LNCaP clone FGC (cell line): ENCODE results near the gene ALG2.
"Not testable (repeated sequence)": the region's sequence is repeated elsewhere in the genome, so short reads cannot be mapped to it uniquely, and the experiment has no call there.

ENCODE experiments used
- DNase-seq: peaks from one replicate; pipeline ENCODE4 v3.0.0-alpha.2; 2011; ENCODE audit warnings: low read depth
- H3K4me3 ChIP-seq: 2 replicates; pipeline ENCODE4 v1.5.1; 2011; ENCODE audit warnings: mild to moderate bottlenecking, low read depth, low read length, control low read depth
- CTCF ChIP-seq: IDR thresholded peaks from 2 replicates; pipeline ENCODE4 v1.5.1; 2012; ENCODE audit warnings: mild to moderate bottlenecking; ENCODE audit not compliant: control insufficient read depth, insufficient read depth; ENCODE audit errors: extremely low read depth

The ALG2 gene

GRCh38 chr9:99197124-99197630, 24.6 kb downstream of the ALG2 start:
- no peak overlapping the region for H3K4me3 ChIP-seq
- no peak for TF ChIP-seq CTCF
- no peak for DNase-seq

- not testable (repeated sequence) for H3K4me3 ChIP-seq, DNase-seq
Observed at GRCh38 chr9:99196484-99196883, 25.3 kb downstream of the ALG2 start.

GRCh38 chr9:99193466-99193821, 28.3 kb downstream of the ALG2 start:
- DNase-seq: no peak

GRCh38 chr9:99192786-99193465, 28.8 kb downstream of the ALG2 start:
- TF ChIP-seq CTCF: no peak
- DNase-seq: no peak
- no peak overlapping the region for H3K4me3 ChIP-seq

More at GRCh38 chr9:99193466-99193821, 28.3 kb downstream of the ALG2 start:
- no peak for TF ChIP-seq CTCF
- H3K4me3 ChIP-seq: no peak overlapping the region

- DNase-seq: no peak
- no peak overlapping the region for H3K4me3 ChIP-seq
- no peak for TF ChIP-seq CTCF
Observed at GRCh38 chr9:99190597-99191283, 31.0 kb downstream of the ALG2 start.

- no peak for TF ChIP-seq CTCF
- no peak overlapping the region for H3K4me3 ChIP-seq
- no peak for DNase-seq
Observed at GRCh38 chr9:99189887-99190596, 31.7 kb downstream of the ALG2 start.

- no peak for DNase-seq
- no peak overlapping the region for H3K4me3 ChIP-seq
- no peak for TF ChIP-seq CTCF
Observed at GRCh38 chr9:99189186-99189585, 32.6 kb downstream of the ALG2 start.
